GM12891 (cell line): ENCODE results near the gene RNF166.

Experiments
- PAX5 ChIP-seq: IDR thresholded peaks from 2 replicates; pipeline ENCODE4 v1.6.1; 2011; ENCODE audit warnings: low read length, moderate library complexity, mild to moderate bottlenecking; ENCODE audit not compliant: insufficient read depth, severe bottlenecking
- POLR2A ChIP-seq: IDR thresholded peaks from 2 replicates; pipeline ENCODE4 v1.6.1; 2011; ENCODE audit warnings: low read depth, low read length, control low read depth
- POLR2AphosphoS5 ChIP-seq: IDR thresholded peaks from 2 replicates; pipeline ENCODE4 v1.6.1; 2011; ENCODE audit warnings: low read depth, low read length, control low read depth
- POU2F2 ChIP-seq: IDR thresholded peaks from 2 replicates; pipeline ENCODE4 v1.6.1; 2011; ENCODE audit warnings: low read depth, mild to moderate bottlenecking, control low read depth, low read length, moderate library complexity
- SPI1 ChIP-seq: IDR thresholded peaks from 2 replicates; pipeline ENCODE4 v1.6.1; 2011; ENCODE audit warnings: low read depth, low read length, control low read depth
- TAF1 ChIP-seq: IDR thresholded peaks from 2 replicates; pipeline ENCODE4 v1.6.1; 2011; ENCODE audit warnings: low read depth, low read length, control low read depth

- TF ChIP-seq POLR2A (no peak), POLR2AphosphoS5 (no peak), SPI1 (no peak), TAF1 (no peak), POU2F2 (no peak), PAX5 (no peak)
These were observed 13.7 kb upstream of the RNF166 start for GRCh38 chr16:88719933-88720296.
